GM12878 (cell line): ENCODE measurements around the gene ENGASE. TPM values are rescaled to one million over a fixed set of nuclear protein-coding genes. Genes with fewer than 3 reads are reported as not detected.

Experiments
- ATAC-seq: fragments of 200-7000 bp; cut with Tn5 transposase; 3 replicates; pipeline ENCODE4 v1.9.1; 2020; ENCODE audit warnings: mild to moderate bottlenecking, moderate library complexity
- BruUV-seq: library from RNA; stranded (reverse); fragments of 400-500 nt; replicated peaks from 2 replicates; lab custom pipeline; 2021; lab: Mats Ljungman, UMichigan
- CTCF ChIA-PET: fragments of 300-600 bp; sonication (Branson Sonifier 250); formaldehyde crosslinking; extraction: SDS; loops from one replicate; lab custom pipeline; 2021; ENCODE audit warnings: inconsistent platforms; lab: Yijun Ruan, JAX
- POLR2A ChIA-PET: fragments of 350-600 bp; formaldehyde crosslinking; extraction: SDS; loops from one replicate; lab custom pipeline; 2021; ENCODE audit warnings: inconsistent platforms; lab: Charles Lee
- RAD21 ChIA-PET: fragments of 300-600 bp; sonication (Branson Sonifier 250); formaldehyde crosslinking; loops from one replicate; lab custom pipeline; 2023; ENCODE audit warnings: antibody characterized with exemption; ENCODE audit not compliant: unreplicated experiment; lab: Charles Lee
- SMC1A ChIA-PET: fragments of 300-600 bp; sonication (Branson Sonifier 250); formaldehyde crosslinking; loops from one replicate; lab custom pipeline; 2023; ENCODE audit not compliant: unreplicated experiment, uncharacterized antibody; lab: Charles Lee
- DNase-seq: peaks from one replicate; pipeline ENCODE4 v3.0.0-alpha.2; 2011; ENCODE audit warnings: low read depth, low spot score
- FAIRE-seq: peaks from 3 replicates; lab custom pipeline; 2011; peaks lifted over from hg19 to GRCh38; lab: Jason Lieb, UNC
- H2AFZ ChIP-seq: 2 replicates; pipeline ENCODE4 v1.6.0; 2011; ENCODE audit warnings: low read depth, low read length, control low read depth; ENCODE audit not compliant: control insufficient read depth
- H3K27ac ChIP-seq: 2 replicates; pipeline ENCODE4 v1.5.1; 2011; ENCODE audit warnings: control low read depth; ENCODE audit not compliant: control insufficient read depth, insufficient read depth
- H3K27me3 ChIP-seq, 2 experiments: replicated peaks in 1 of 2; 2 replicates each; pipeline versions ENCODE4 v1.6.0 to v1.6.1; 2011; ENCODE audit warnings: low read length in 1 of 2; ENCODE audit not compliant: control insufficient read depth in 2 of 2, insufficient read depth in 2 of 2
- H3K36me3 ChIP-seq, 2 experiments: 2 replicates each; pipeline ENCODE4 v1.5.1; 2011; ENCODE audit warnings: low read length in 1 of 2; ENCODE audit not compliant: control insufficient read depth in 2 of 2, insufficient read depth in 2 of 2
- H3K4me1 ChIP-seq: 2 replicates; pipeline ENCODE4 v1.6.1; 2011; ENCODE audit warnings: mild to moderate bottlenecking, low read length, moderate library complexity, mixed read lengths; ENCODE audit not compliant: control insufficient read depth, insufficient read depth
- H3K4me2 ChIP-seq: 2 replicates; pipeline ENCODE4 v1.6.0; 2011; ENCODE audit warnings: control low read depth; ENCODE audit not compliant: control insufficient read depth, insufficient read depth
- H3K4me3 ChIP-seq: fragments of 200-600 bp; sonication (generic); 2 replicates; pipeline ENCODE4 v1.5.1; 2016
- H3K79me2 ChIP-seq: 2 replicates; pipeline ENCODE4 v1.6.0; 2011; ENCODE audit warnings: low read length; ENCODE audit not compliant: control insufficient read depth, insufficient read depth
- H3K9ac ChIP-seq: 2 replicates; pipeline ENCODE4 v1.8.0; 2011; ENCODE audit warnings: low read length, control low read depth, mixed read lengths; ENCODE audit not compliant: control insufficient read depth, insufficient read depth
- H3K9me3 ChIP-seq: replicated peaks from 3 replicates; pipeline ENCODE4 v1.5.1; 2011; ENCODE audit warnings: mild to moderate bottlenecking, low read length; ENCODE audit not compliant: control insufficient read depth, insufficient read depth
- H4K20me1 ChIP-seq: 2 replicates; pipeline ENCODE4 v1.6.0; 2011; ENCODE audit not compliant: control insufficient read depth, insufficient read depth
- KAT2A ChIP-seq: conservative IDR thresholded peaks from 2 replicates; pipeline ENCODE4 v1.6.1; 2011; ENCODE audit warnings: low read depth, low read length; ENCODE audit not compliant: control insufficient read depth
- NFIC ChIP-seq: IDR thresholded peaks from 2 replicates; pipeline ENCODE4 v1.6.1; 2012; ENCODE audit warnings: low read depth, mild to moderate bottlenecking, inconsistent platforms, low read length, moderate library complexity
- RB1 ChIP-seq: fragments of 450-650 bp; formaldehyde crosslinking; IDR thresholded peaks from 2 replicates; pipeline ENCODE4 v1.6.1; 2017; ENCODE audit warnings: mild to moderate bottlenecking, borderline replicate concordance
- SMAD5 ChIP-seq: IDR thresholded peaks from 2 replicates; pipeline ENCODE4 v1.6.1; 2016; ENCODE audit warnings: antibody characterized with exemption, low read depth
- STAT1 ChIP-seq: fragments of 450-650 bp; conservative IDR thresholded peaks from 2 replicates; pipeline ENCODE4 v1.6.1; 2014; ENCODE audit warnings: antibody characterized with exemption, mild to moderate bottlenecking
- SUZ12 ChIP-seq: fragments of 200-600 bp; sonication (generic); IDR thresholded peaks from one replicate; pipeline ENCODE4 v1.6.1; 2018; ENCODE audit warnings: antibody characterized with exemption, mild to moderate bottlenecking; ENCODE audit not compliant: unreplicated experiment
- TBL1XR1 ChIP-seq: IDR thresholded peaks from 2 replicates; pipeline ENCODE4 v1.6.1; 2012; ENCODE audit warnings: low read depth, low read length, improper control_type of control experiment
- WGBS: methylation state at CpG from one replicate; pipeline ENCODE4 v1.1.6; 2016; ENCODE audit warnings: low lambda C conversion rate; ENCODE audit not compliant: insufficient replicate concordance, insufficient coverage; ENCODE audit errors: missing lambda C conversion rate; 5-methylcytosine and 5-hydroxymethylcytosine counted together
- in situ Hi-C: fragments of 300-500 bp; cut with MboI; formaldehyde crosslinking; loops from 9 replicates; pipeline ENCODE4 v1.14.3; 2018; ENCODE audit warnings: mixed read lengths
- intact Hi-C: fragments of 100-400 bp; cut with micrococcal nuclease; formaldehyde crosslinking; loops from one replicate; pipeline ENCODE4 v1.14.2; 2022; ENCODE audit not compliant: unreplicated experiment
- polyA plus RNA-seq, 11 experiments: library from polyadenylated mRNA; depleted of rRNA in 4 of 11; unstranded in 6 of 11; stranded (reverse) in 5 of 11; fragments of >200 nt; fragmentation: Nextera tagmentation in 4 of 11; fragmentation: Illumina TruSeq in 1 of 11; extraction: Ambion mirVana in 4 of 11; extraction: Trizol in 1 of 11; gene quantifications; 1 replicate in 1 of 11; 2 replicates in 10 of 11; pipeline versions ENCODE4 v1.2.1 to v1.2.3, GENCODE V29; 2011 to 2016; ENCODE audit warnings: inconsistent platforms in 2 of 11, missing spikeins in 2 of 11, low read depth in 1 of 11
- total RNA-seq, 4 experiments: library from RNA; depleted of rRNA in 3 of 4; stranded (reverse); fragments of >200 nt in 3 of 4; fragmentation: Illumina TruSeq in 1 of 4; extraction: Trizol in 1 of 4; gene quantifications; 2 replicates each; pipeline versions ENCODE4 v1.2.1 to v1.2.3, GENCODE V29; 2013 to 2021
- TF ChIP-seq, protein P1 (sequence below): IDR thresholded peaks from 2 replicates; pipeline ENCODE4 v1.6.1; 2012; ENCODE audit warnings: low read depth, low read length, improper control_type of control experiment
- TF ChIP-seq, protein P2 (sequence below): fragments of 150-350 bp; IDR thresholded peaks from 2 replicates; pipeline ENCODE4 v1.6.1; 2014; ENCODE audit warnings: mild to moderate bottlenecking, low read depth, low read length
- TF ChIP-seq, protein P3 (sequence below): fragments of 450-650 bp; IDR thresholded peaks from 2 replicates; pipeline ENCODE4 v1.6.1; 2017; ENCODE audit warnings: mild to moderate bottlenecking, low read depth, inconsistent platforms; ENCODE audit not compliant: poor library complexity, severe bottlenecking

Gene ENGASE
- total and polyA plus RNA-seq, 10 of the 15 experiments (the other 5 are each of a cell fraction or from before 2014, with no cell fraction given), result 0.18 to 28.9 (median 10.5) TPM

DNA sequence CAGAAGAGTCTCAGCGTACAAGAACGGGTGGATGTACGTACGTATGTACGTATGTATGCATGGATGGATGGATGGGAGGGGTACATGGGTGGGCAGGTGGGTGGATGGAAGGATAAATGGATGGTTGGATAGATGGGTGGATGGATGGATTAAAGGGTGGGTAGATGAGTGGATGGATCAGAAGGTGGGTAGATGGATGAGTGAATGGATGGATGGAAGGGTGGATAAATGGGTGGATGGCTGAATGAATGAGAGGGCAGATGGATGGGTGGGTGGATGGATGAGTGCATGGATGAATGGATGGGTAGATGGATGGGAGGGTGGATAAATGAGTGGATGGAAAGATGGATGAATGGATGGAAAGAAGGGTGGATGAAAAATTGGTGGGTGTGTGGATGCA, 45.6 kb downstream of the ENGASE start:
- no TSS peak for BruUV-seq
- H3K4me3 ChIP-seq, result no peak overlapping the region
- in situ Hi-C loops, result no loop called here
- ChIA-PET POLR2A (no interaction called here), RAD21 (no interaction called here), SMC1A (no interaction called here), CTCF (no interaction called here)
- no peak overlapping the region for H3K9ac ChIP-seq
- ATAC-seq (no peak), DNase-seq (no peak), FAIRE-seq (no peak)
- H3K79me2 ChIP-seq, result no peaks in the 10 kb centered on the region
- intact Hi-C loops, result no loop called here
- H3K4me1 ChIP-seq, result no peaks in the 10 kb centered on the region
- WGBS, result 56% methylated on average over 5 of the region's 5 CpGs
- no peak overlapping the region for H3K4me2 ChIP-seq
- H4K20me1 ChIP-seq, result no peaks in the 10 kb centered on the region
- H3K27me3 ChIP-seq, result no peaks in the 10 kb centered on the region
- no peak overlapping the region for H3K27ac ChIP-seq
- no peak for TF ChIP-seq STAT1
- TF ChIP-seq RB1, result no peak
- no peak for TF ChIP-seq KAT2A
- no peak for TF ChIP-seq TBL1XR1
- no peak for TF ChIP-seq SUZ12
- TF ChIP-seq NFIC, result no peak
- no peak overlapping the region for H2AFZ ChIP-seq
- no peaks in the 10 kb centered on the region for H3K36me3 ChIP-seq
- H3K9me3 ChIP-seq, result no peaks in the 10 kb centered on the region

DNA sequence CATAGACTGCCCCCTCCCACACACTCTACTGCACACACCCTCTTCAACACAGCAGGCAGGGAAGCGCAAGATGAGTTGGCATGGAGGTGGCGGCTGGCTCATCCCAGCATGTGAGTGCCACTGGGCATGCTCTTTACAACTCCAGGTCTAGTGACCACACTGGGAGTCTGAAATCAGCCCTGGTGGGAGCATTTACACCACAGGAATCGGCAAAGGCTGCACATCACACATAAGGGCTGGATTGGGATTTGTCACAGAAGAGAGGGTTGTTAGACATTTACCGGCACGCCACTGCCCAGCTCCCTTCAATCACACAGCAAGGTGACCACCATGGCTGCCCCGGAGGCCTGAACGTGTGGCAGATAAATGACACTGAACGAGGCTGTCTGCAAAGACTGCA, 49.4 kb downstream of the ENGASE start:
- no peaks in the 10 kb centered on the region for H3K79me2 ChIP-seq
- no peak overlapping the region for H3K27ac ChIP-seq
- H3K4me3 ChIP-seq, result no peak overlapping the region
- DNase-seq (no peak), ATAC-seq (no peak), FAIRE-seq (no peak)
- WGBS, result 30% methylated on average over 8 of the region's 8 CpGs
- no peaks in the 10 kb centered on the region for H3K36me3 ChIP-seq
- no peak overlapping the region for H2AFZ ChIP-seq
- no TSS peak for BruUV-seq
- peaks cover 0 to 1% of the 10 kb centered on the region in 2 experiments; a peak in 2 of 4 replicates for H3K27me3 ChIP-seq
- ChIA-PET SMC1A (no interaction called here), POLR2A (no interaction called here), RAD21 (no interaction called here), CTCF (no interaction called here)
- no peaks in the 10 kb centered on the region for H3K4me1 ChIP-seq
- in situ Hi-C loops (no loop called here), intact Hi-C loops (no loop called here)
- no peaks in the 10 kb centered on the region for H3K9me3 ChIP-seq
- no peak overlapping the region for H3K4me2 ChIP-seq
- TF ChIP-seq SMAD5, result no peak
- TF ChIP-seq, protein P1, sequence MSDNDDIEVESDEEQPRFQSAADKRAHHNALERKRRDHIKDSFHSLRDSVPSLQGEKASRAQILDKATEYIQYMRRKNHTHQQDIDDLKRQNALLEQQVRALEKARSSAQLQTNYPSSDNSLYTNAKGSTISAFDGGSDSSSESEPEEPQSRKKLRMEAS, result no peak
- TF ChIP-seq, protein P2, sequence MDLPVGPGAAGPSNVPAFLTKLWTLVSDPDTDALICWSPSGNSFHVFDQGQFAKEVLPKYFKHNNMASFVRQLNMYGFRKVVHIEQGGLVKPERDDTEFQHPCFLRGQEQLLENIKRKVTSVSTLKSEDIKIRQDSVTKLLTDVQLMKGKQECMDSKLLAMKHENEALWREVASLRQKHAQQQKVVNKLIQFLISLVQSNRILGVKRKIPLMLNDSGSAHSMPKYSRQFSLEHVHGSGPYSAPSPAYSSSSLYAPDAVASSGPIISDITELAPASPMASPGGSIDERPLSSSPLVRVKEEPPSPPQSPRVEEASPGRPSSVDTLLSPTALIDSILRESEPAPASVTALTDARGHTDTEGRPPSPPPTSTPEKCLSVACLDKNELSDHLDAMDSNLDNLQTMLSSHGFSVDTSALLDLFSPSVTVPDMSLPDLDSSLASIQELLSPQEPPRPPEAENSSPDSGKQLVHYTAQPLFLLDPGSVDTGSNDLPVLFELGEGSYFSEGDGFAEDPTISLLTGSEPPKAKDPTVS, result no peak
- TF ChIP-seq, protein P3, sequence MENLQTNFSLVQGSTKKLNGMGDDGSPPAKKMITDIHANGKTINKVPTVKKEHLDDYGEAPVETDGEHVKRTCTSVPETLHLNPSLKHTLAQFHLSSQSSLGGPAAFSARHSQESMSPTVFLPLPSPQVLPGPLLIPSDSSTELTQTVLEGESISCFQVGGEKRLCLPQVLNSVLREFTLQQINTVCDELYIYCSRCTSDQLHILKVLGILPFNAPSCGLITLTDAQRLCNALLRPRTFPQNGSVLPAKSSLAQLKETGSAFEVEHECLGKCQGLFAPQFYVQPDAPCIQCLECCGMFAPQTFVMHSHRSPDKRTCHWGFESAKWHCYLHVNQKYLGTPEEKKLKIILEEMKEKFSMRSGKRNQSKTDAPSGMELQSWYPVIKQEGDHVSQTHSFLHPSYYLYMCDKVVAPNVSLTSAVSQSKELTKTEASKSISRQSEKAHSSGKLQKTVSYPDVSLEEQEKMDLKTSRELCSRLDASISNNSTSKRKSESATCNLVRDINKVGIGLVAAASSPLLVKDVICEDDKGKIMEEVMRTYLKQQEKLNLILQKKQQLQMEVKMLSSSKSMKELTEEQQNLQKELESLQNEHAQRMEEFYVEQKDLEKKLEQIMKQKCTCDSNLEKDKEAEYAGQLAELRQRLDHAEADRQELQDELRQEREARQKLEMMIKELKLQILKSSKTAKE, result no peak
- H4K20me1 ChIP-seq, result no peaks in the 10 kb centered on the region
- no peak overlapping the region for H3K9ac ChIP-seq
